ENCODE measurements around the gene CHAT.

The CHAT gene

DNA sequence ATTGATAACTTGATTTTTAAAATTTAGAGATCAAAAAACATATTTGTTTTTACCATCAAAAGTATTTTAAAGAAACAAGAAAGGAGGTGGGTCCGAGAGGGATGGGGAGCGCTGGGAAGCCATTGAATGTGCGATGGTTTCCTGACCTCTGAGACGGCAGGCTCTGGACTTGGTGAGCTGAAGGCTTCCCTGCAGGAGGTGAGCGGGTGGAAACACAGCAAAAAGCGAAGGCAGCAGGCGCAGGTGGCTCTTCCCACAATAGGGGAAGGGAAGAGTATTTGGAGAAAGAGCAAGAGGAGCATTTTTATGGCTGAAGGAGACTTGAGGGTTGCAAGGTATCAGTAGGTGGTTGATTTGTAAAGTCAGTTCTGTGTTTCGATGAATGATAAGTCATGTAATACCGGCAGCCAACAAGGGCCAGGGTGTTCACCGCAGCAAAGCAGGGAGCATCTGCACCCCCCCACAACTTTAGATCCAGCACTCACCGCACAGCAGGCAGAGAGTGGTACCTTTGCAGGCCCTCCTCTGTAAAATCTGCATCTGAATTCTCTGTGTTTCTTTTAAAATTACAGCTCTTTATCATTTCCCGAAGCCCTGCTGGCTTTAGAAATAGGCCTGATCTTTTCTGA lies 76.2 kb downstream of the CHAT start:
- no peak for DNase-seq

DNA sequence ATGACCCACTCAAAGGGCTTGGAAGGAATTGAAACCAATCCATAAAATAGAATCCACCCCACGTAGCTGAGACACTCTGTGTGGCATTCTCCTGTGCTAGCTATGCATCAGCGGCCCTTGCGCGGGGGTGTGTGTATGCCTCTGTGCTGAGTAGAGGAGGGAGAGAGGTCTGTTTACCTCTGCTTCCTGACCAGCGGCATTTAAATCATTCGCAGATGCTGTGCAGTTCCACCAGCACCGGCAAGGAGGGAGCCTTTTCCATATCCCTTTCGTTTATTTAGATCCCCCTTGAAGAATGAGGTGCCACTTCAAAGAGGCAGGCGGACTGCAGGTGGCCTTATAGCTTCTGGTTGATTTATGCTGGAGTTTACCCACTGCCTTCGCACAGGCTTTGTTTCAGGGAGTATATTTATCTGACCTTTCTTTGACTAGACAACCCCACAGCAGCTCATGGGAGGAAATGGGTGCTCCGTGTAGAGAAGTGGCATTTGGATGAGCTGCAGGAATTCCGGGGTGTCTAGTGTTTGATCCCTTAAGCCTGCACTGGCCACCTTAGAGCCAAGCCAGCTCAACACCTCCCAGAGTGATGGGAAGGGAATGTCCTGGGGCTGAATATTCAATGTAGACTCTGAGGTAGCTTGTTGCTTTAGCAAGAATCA lies 77.0 kb downstream of the CHAT start:
- DNase-seq: no peak

DNA sequence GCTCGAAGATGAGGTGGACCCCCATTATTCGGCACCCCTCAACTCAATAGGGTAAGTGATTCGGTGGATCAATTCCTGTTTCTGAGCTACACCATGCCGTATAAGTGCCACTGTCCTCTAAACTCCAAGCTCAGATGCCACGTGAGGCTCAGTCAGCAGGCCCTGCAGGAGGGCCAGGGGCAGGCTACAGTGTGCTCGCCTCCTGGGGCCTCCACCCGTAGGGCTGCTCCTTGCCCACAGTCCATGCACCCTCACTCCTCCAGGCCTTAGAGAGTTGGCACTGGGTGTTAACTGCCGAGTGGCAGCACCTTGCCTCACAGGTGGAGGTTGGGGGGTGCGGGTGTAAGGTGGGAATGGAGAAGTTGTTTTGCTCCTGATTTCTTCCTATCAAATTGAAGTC lies 77.8 kb downstream of the CHAT start:
- DNase-seq: no peak

DNA sequence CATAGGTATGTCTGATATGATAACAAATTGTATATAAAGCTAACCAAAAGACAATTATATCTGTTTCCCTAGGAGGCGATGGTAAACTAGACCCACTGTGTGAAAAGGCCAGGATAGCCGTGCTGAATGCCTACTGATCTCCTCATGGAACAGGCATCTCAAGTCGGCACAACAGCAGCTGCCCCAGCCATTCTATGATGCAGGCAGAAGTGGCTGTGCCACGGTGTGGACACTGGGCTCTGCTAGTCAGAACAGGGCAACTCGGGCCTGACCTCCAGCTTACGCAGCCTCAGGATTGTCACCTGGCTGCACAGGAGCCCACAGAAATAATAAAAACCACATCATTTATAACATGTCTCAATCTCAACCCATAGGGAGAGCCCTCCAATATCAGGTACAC lies 80.6 kb downstream of the CHAT start:
- no peak for DNase-seq

DNA sequence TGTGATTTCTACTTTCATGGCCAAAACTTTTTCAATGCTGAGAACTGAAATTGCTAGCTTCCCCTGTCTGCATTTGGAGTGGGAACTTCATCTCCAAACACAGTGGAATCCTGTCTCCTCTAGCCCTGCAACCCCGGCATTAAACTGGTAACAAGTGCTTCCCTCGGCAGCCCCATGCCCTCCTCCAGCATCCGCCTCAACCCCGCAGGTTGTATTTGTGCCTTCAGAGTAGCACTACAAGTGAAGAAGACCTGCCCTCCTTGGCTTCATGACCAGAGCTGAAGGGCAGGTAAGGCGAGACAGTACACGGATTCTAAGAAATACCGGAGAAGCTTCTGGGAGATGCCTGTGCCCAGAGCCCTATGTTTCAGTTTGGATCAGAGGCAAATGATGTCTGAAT lies 82.5 kb downstream of the CHAT start:
- DNase-seq: no peak

DNA sequence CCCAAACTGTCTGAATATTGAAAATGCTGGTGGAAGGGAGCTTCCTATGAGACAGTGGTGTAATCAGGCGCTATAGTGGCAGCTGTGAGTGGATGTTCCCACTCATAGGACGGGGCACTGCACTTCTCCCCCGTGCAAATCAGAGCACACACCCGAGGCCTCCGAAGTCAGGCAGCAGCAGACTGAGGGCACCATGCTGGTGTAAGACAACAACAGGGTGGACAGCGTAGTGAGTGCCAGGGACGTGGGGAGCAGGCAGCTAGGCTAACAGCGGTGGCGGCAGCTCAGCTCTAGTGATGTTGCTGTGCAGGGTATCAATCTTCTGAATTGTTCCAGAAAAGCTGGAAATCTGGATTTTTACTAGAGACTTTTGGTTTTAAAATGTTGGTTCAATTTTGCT lies 84.8 kb downstream of the CHAT start:
- no peak for DNase-seq

DNA sequence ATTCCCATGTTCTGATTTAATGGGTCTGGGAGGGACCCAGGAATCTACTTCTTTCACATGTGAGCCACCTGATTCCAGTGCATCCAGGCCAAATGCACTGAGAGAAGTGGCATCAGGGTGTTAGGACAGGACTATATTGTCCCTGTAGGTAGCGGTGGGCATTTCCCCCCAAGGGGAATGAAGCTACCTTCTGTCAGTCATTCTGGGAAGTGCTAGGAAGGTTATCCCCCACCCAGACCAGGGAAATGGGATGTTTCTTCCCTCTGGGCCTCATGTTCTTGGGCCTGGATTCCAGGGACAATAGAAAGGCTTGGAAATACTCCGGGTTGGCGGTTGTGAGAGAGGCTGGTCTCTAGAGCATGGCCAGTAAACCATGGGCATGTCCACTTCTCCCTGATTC lies 86.4 kb downstream of the CHAT start:
- DNase-seq: no peak

DNA sequence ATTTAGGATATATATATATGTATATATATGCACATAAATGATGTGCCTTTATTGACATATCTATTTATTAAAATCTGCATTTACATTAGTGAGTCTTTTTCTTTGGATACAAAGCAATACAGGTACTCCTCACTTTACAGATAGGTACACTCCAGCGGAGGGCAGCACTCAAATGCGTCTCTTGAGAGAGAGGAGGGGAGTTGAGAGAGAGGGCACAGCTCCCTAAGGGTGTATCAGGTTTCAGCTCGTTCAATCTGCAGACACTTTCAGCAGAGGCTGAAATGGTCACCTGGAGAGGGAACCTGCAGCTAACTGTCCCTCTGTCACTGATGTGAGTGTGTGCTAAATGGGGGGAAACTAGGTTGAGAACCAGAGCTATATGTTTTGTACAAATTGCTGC lies 87.2 kb downstream of the CHAT start:
- DNase-seq: peak; percentile 39

DNA sequence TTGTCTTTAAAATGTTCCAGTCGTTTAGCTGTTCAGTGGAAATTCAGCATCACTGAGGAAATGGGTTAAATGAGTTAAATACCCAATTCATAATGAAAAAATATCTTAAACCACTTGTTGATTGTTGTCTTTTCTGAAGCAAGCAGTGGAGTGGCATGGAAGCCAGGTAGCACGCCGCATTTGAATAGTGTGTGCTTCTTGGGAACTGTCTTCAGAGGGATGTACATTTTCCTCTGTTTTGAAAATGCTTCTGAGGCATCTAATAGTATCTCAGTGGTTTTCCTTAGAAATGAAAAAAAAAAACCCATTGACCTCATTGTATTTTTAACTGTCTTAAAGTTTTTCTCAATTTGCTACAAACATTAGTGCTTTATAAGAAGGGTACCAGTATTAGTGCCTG lies 93.7 kb downstream of the CHAT start:
- DNase-seq: no peak

DNA sequence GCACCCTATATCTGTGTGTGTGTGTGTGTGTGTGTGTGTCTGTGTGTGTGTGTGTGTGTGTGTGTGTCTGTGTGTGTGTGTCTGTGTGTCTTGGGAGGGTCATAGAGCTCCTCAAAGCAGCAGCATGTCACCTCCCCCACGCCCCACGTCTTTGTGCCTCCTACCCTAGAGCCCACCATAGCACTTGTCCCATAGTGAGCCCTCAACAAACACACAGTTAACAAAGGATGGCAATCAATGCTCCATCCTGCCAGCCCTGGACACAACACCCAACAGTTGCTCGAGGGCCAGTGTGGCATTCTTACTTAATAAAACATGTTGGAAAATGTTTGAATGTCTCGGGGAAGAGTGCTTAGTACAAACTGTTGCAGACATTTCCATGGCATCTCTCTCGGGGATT lies 96.1 kb downstream of the CHAT start:
- no peak for DNase-seq

DNA sequence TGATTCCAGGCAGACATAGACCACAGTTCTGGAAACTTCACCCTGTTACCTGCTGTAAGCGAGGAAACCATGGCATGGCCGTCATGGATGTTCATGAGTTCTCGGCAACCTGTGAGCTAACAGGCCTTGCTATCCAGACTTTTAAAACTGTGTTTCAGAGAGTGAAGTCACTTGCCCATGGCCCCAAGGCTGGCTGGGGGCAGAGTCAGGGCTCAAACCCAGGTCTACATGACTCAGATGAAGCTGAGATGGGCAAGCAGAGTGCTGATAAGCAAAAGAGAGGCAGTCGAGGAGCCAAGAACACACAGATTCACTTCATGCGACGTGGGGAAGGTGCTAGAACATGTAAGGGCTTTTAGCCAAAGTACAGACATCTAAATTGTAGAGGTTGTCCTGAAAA lies 97.1 kb downstream of the CHAT start:
- DNase-seq: no peak

DNA sequence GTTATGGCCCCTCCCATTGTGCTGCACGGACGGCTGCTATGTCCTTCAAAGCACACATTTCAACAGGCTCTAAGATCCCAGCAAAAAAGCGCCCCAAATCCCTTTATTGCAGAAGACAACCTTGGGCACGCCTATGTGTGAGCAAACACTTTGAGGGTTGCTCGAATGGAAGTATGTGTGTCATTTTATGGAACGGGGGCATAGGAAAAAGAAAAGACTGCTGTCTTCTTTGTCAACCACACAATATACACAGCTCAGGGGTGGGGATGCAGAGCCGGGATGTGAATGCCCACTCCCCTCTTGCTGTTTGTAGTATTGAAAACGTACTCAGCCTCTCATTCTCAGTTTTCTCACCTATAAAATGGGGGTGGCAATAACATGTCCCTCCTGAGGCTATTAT lies 97.6 kb downstream of the CHAT start:
- no peak for DNase-seq

DNA sequence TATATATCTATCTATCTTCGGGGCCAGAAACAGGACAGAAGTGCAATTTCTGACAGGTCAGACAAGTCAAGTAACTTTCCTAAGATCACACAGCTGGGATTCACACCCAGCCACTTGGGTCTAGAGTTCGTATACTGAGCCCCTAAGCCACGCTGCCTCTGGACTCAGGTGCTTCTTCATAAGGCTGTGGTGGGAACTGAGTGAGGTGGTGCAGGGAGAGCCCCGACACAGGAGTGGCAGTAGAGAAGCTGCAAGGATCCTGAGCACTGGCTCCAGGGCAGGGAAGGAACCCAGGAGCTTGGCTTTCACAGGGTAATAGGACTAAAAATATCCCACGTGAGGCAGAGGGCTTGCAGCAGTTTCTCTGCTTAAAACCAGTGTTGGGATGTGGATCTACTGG lies 99.4 kb downstream of the CHAT start:
- no peak for DNase-seq

All from DMS79 (cell line).